Ovary (tissue), 9 donors: Measurements from ENCODE around the gene MB. TPM values are rescaled to one million over a fixed set of nuclear protein-coding genes. Genes with fewer than 3 reads are reported as not detected.
A peak's percentile ranks its signal among the peaks of the same experiment; 100 is the strongest.

Experiments used
- DNase-seq, 5 donors: peaks; one replicate each; pipeline ENCODE4 v3.0.0-alpha.2; 2019 to 2020
- H3K27ac ChIP-seq, 2 donors: fragments of 200-600 bp; one replicate each; pipeline versions ENCODE4 v1.5.1 to v1.8.0; 2019 to 2022
- H3K27me3 ChIP-seq: fragments of 200-600 bp; one replicate; pipeline ENCODE4 v1.8.0; 2022
- H3K36me3 ChIP-seq: fragments of 200-600 bp; sonication (generic); one replicate; pipeline ENCODE4 v1.5.1; 2019
- H3K4me1 ChIP-seq: one replicate; pipeline ENCODE4 v1.8.1; 2013; ENCODE audit warnings: mild to moderate bottlenecking, moderate library complexity; ENCODE audit not compliant: insufficient read depth
- H3K4me3 ChIP-seq: fragments of 200-600 bp; sonication (generic); one replicate; pipeline ENCODE4 v1.5.1; 2017
- H3K9me3 ChIP-seq, 2 donors: fragments of 200-600 bp in 1 of 2; sonication (generic) in 1 of 2; one replicate each; pipeline versions ENCODE4 v1.5.1 to v1.8.1; 2013 to 2019; ENCODE audit warnings: mild to moderate bottlenecking in 1 of 2, moderate library complexity in 1 of 2
- CTCF ChIP-seq, 3 donors: fragments of 450-650 bp in 2 of 3; fragments of 200-600 bp in 1 of 3; IDR thresholded peaks; one replicate each; pipeline versions ENCODE4 v1.5.1 to v1.8.0; 2016 to 2022; ENCODE audit warnings: antibody characterized with exemption in 3 of 3, mild to moderate bottlenecking in 1 of 3
- EP300 ChIP-seq: sonication (generic); formaldehyde crosslinking; IDR thresholded peaks from one replicate; pipeline ENCODE4 v1.6.1; 2017; ENCODE audit warnings: antibody characterized with exemption
- POLR2A ChIP-seq: fragments of 450-650 bp; IDR thresholded peaks from one replicate; pipeline ENCODE4 v1.6.1; 2017; ENCODE audit warnings: antibody characterized with exemption, mild to moderate bottlenecking, moderate library complexity
- WGBS, 3 donors: extraction: QIAGEN DNeasy Blood & Tissue Kit in 1 of 3; methylation state at CpG; one replicate each; pipeline versions ENCODE4 v1.1.5 to v1.1.7; 2013 to 2017; 5-methylcytosine and 5-hydroxymethylcytosine counted together
- intact Hi-C, 4 donors: fragments of 100-400 bp; cut with DNase I; formaldehyde crosslinking; loops; one replicate each; pipeline versions ENCODE4 v1.11.0 to v1.15.1; 2022 to 2023
- polyA plus RNA-seq, 2 donors: library from polyadenylated mRNA; stranded (reverse); fragments of 200-250 nt in 1 of 2; fragments of 350-450 nt in 1 of 2; fragmentation: Illumina TruSeq in 1 of 2; extraction: RNeasy Lipid Tissue Mini Kit (QIAGEN cat#74804) in 1 of 2; gene quantifications; one replicate each; pipeline ENCODE4 v1.2.3, GENCODE V29; 2013 to 2014
- total RNA-seq, 7 donors: library from RNA; depleted of rRNA in 2 of 7; stranded (reverse); fragments of >200 nt in 2 of 7; fragmentation: NEBNext Ultra II Directional in 3 of 7; extraction: Animal tissue kit (Norgen Biotek cat#: 25700) in 3 of 7; gene quantifications; one replicate each; pipeline versions ENCODE4 v1.1.0 to v1.2.4, GENCODE V29; 2016 to 2023
- donor health status: DM: no; HTN: no; CAD: no; lungs with moderate emphysema.
- donor health status: DM: no; HTN: no; CAD: no.
- donor health status: Bipolar disorder and iron deficiency.
- donor health status: DM: yes; HTN: yes; CAD: no.
- donor health status: DM: no; HTN: no; CAD: no.
- donor health status: DM: yes; HTN: yes; CAD: no.

MB gene
- total and polyA plus RNA-seq, 9 donors: 1.3 to 3.0 (median 1.9) TPM; not detected in 3

DNA sequence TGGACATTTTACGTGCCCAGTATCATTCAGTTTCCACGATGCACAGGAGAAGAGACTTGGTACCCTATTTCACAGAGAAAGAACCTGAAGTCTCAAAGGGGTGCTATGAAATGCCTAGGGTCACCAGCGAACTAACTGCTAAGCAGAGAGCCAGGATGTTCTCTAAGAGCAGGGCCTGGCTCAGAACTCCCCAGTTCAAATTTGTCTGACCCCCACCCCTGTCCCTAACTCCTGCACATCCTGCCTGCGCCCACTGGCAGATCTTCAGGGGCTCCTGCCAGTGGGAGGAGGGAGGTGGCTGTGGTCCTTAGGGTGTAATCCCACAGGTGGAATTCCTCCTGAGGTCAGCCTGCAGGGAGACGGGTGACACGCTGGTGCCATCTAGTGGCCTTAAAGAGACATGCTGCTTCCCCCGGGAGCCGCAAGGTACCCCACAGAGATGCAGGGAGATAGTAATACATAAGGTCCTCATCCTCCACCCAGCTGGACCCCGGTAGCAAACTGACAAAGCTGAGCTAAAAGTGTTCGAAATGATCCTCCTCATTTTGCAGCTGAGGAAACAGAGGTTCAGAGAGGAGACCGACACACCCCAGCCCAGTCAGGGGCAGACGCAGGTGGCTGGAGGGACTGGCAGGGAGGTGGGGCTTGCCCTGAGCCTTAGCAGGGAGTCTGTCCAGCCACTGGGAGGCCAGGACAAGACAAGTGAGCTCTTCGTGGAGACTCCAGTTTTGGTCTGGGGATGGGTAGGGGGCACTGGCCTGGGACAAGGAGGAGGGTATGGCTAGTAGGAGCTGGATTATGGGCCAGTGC lies 34.1 kb downstream of the MB start:
- peak; percentile 43 to 73 (median 68) for DNase-seq
- Histone ChIP-seq H3K27me3 (no peaks in the 10 kb centered on the region), H3K9me3 (no peaks in the 10 kb centered on the region), H3K4me1 (no peaks in the 10 kb centered on the region), H3K27ac (no peak overlapping the region), H3K36me3 (no peaks in the 10 kb centered on the region), H3K4me3 (no peak overlapping the region)
- intact Hi-C loops: loop anchor here (2.0 to 5.0 kb wide), 3 partner anchors 151 to 161 kb away; no protein-coding TSS in a partner anchor
- TF ChIP-seq CTCF (IDR thresholded peaks at IDR 0.05): peak; percentile 83 to 92 (median 88)
- no peak for TF ChIP-seq EP300
- 26 to 31% (median 30%) methylated on average over 13 of the region's 13 CpGs for WGBS, 3 donors

GRCh38 chr22:35582218-35582860 lies 34.8 kb downstream of the MB start:
- Histone ChIP-seq H3K4me1 (no peaks in the 10 kb centered on the region), H3K27ac (no peak overlapping the region), H3K4me3 (no peak overlapping the region), H3K27me3 (no peaks in the 10 kb centered on the region), H3K9me3 (no peaks in the 10 kb centered on the region), H3K36me3 (no peaks in the 10 kb centered on the region)
- DNase-seq: no peak
- TF ChIP-seq CTCF (IDR thresholded peaks at IDR 0.05) (no peak), EP300 (no peak), POLR2A (no peak)
- WGBS, 3 donors: 69 to 77% (median 76%) methylated on average over 11 of the region's 11 CpGs
- intact Hi-C loops: loop anchor here (2.0 to 5.0 kb wide), 3 partner anchors 150 to 160 kb away; no protein-coding TSS in a partner anchor

- Histone ChIP-seq H3K9me3 (no peaks in the 10 kb centered on the region), H3K27ac (no peak overlapping the region), H3K27me3 (no peaks in the 10 kb centered on the region), H3K4me3 (no peak overlapping the region), H3K4me1 (no peaks in the 10 kb centered on the region), H3K36me3 (no peaks in the 10 kb centered on the region)
- DNase-seq: no peak
- intact Hi-C loops: loop anchor here in 3 of 4 donors (5.0 kb wide), 2 partner anchors 149 to 159 kb away; no protein-coding TSS in a partner anchor
- TF ChIP-seq POLR2A: no peak
- WGBS, 3 donors: 78 to 87% (median 87%) methylated on average over 5 of the region's 5 CpGs
These were observed 36.1 kb downstream of the MB start for GRCh38 chr22:35581023-35581413.

DNA sequence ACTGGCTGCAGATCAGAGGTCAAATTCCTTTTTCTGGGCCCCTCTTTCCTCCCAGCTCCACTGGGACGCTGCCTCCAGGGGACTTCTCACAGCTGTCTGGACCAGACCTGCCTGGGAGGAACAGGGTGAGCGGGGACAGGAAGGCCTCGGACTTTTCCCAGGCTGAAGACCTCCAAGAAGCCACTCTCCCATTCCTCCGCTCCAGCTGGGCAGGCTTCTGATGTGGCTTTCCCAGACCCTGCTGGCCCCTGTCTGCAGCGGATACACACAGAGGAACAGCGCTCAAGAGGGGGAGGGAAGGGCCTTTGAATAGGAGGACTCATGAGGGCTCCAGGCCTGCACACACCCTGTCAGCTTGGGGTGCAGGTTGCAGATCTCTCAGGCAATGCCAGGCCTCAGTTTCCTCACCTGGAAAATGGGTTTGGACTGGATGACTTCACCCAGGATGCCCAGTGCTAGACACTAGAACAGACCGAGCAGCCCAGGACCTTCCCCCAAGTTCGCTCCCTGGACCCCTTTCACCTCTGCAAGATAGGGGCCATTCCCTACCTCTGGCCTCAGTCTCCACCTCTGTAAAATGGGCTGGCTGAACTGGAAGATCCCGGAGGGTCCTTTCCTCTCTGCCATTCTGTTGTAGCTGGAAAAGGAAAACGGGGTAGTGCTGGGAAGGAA lies 36.6 kb downstream of the MB start:
- no peaks in the 10 kb centered on the region for H3K27me3 ChIP-seq
- H3K4me1 ChIP-seq: no peaks in the 10 kb centered on the region
- DNase-seq: no peak
- TF ChIP-seq POLR2A (no peak), EP300 (no peak), CTCF (IDR thresholded peaks at IDR 0.05) (no peak)
- no peak overlapping the region for H3K27ac ChIP-seq
- no peak overlapping the region for H3K4me3 ChIP-seq
- intact Hi-C loops: loop anchor here in 3 of 4 donors (5.0 kb wide), 2 partner anchors 148 to 158 kb away; no protein-coding TSS in a partner anchor
- no peaks in the 10 kb centered on the region for H3K9me3 ChIP-seq
- H3K36me3 ChIP-seq: no peaks in the 10 kb centered on the region
- WGBS, 3 donors: 80 to 86% (median 85%) methylated on average over 10 of the region's 10 CpGs
